HepG2 (cell line): ENCODE results near the gene SEC31B. TPM values are rescaled to one million over a fixed set of nuclear protein-coding genes. Genes with fewer than 3 reads are reported as not detected.

Experiments
- FOXA3 ChIP-seq: IDR thresholded peaks from 2 replicates; pipeline ENCODE4 v1.6.1; 2016; ENCODE audit warnings: missing genetic modification reagents, missing compliant biosample characterization
- FOXP1 ChIP-seq, 2 experiments: fragments of 450-650 bp in 1 of 2; IDR thresholded peaks; 2 replicates each; pipeline ENCODE4 v1.6.1; 2017 to 2018; ENCODE audit warnings: antibody characterized with exemption in 1 of 2
- NR2F1 ChIP-seq, 2 experiments: fragments of 450-650 bp in 1 of 2; formaldehyde crosslinking in 1 of 2; IDR thresholded peaks; 2 replicates each; pipeline versions ENCODE4 v1.5.0 to v1.6.1; 2016 to 2020; ENCODE audit warnings: mild to moderate bottlenecking in 1 of 2, missing compliant biosample characterization in 1 of 2, missing genetic modification reagents in 1 of 2, moderate library complexity in 1 of 2
- PAX8 ChIP-seq: sonication (generic); formaldehyde crosslinking; IDR thresholded peaks from 2 replicates; pipeline ENCODE4 v1.8.0; 2022; ENCODE audit warnings: mild to moderate bottlenecking, missing genetic modification reagents, borderline replicate concordance
- SP140L ChIP-seq: sonication (generic); formaldehyde crosslinking; IDR thresholded peaks from 2 replicates; pipeline ENCODE4 v1.4.0; 2020; ENCODE audit warnings: missing genetic modification reagents, borderline replicate concordance
- ZNF264 ChIP-seq: sonication (generic); formaldehyde crosslinking; IDR thresholded peaks from 2 replicates; pipeline ENCODE4 v1.4.0; 2020; ENCODE audit warnings: missing genetic modification reagents
- ZNF343 ChIP-seq: sonication (generic); formaldehyde crosslinking; IDR thresholded peaks from 2 replicates; pipeline ENCODE4 v1.4.0; 2020; ENCODE audit warnings: mild to moderate bottlenecking, missing genetic modification reagents
- ZNF460 ChIP-seq: sonication (generic); formaldehyde crosslinking; IDR thresholded peaks from 2 replicates; pipeline ENCODE4 v1.5.1; 2020; ENCODE audit warnings: missing genetic modification reagents, mild to moderate bottlenecking, borderline replicate concordance
- ZNF615 ChIP-seq: sonication (generic); formaldehyde crosslinking; IDR thresholded peaks from 2 replicates; pipeline ENCODE4 v1.5.0; 2020; ENCODE audit warnings: mild to moderate bottlenecking, missing genetic modification reagents, borderline replicate concordance
- ZNF670 ChIP-seq: sonication (generic); formaldehyde crosslinking; IDR thresholded peaks from 2 replicates; pipeline ENCODE4 v1.8.0; 2022; ENCODE audit warnings: mild to moderate bottlenecking, missing genetic modification reagents, borderline replicate concordance
- ZNF878 ChIP-seq: sonication (generic); formaldehyde crosslinking; IDR thresholded peaks from 2 replicates; pipeline ENCODE4 v1.8.1; 2023; ENCODE audit warnings: mild to moderate bottlenecking, missing genetic modification reagents, moderate library complexity
- polyA plus RNA-seq, 8 experiments: library from polyadenylated mRNA; depleted of rRNA in 3 of 8; stranded (reverse) in 7 of 8; unstranded in 1 of 8; fragments of >200 nt; fragmentation: Illumina TruSeq in 4 of 8; extraction: Trizol in 4 of 8; gene quantifications; 2 replicates each; pipeline versions ENCODE4 v1.2.1 to v1.2.3, GENCODE V29; 2011 to 2016; ENCODE audit warnings: low read depth in 4 of 8, missing spikeins in 1 of 8, mixed read lengths in 1 of 8; ENCODE audit not compliant: insufficient read depth in 1 of 8
- total RNA-seq, 5 experiments: library from RNA; depleted of rRNA; stranded (reverse); fragments of >200 nt; fragmentation: Illumina TruSeq; extraction: Trizol; gene quantifications; 2 replicates each; pipeline ENCODE4 v1.2.3, GENCODE V29; 2016; ENCODE audit warnings: low read depth in 1 of 5
- TF ChIP-seq, protein P1 (sequence below), 2 experiments: fragments of 450-650 bp in 1 of 2; sonication (generic) in 1 of 2; formaldehyde crosslinking in 1 of 2; IDR thresholded peaks; 2 replicates each; pipeline versions ENCODE4 v1.6.1 to v1.8.0; 2016 to 2022; ENCODE audit warnings: antibody characterized with exemption in 1 of 2, mild to moderate bottlenecking in 1 of 2, missing genetic modification reagents in 1 of 2
- TF ChIP-seq, protein P2 (sequence below): sonication (generic); formaldehyde crosslinking; IDR thresholded peaks from 2 replicates; pipeline ENCODE4 v1.4.0; 2020; ENCODE audit warnings: missing genetic modification reagents, borderline replicate concordance
- TF ChIP-seq, protein P3 (sequence below): sonication (generic); formaldehyde crosslinking; IDR thresholded peaks from 2 replicates; pipeline ENCODE4 v1.8.0; 2022; ENCODE audit warnings: mild to moderate bottlenecking, missing genetic modification reagents, moderate library complexity
- TF ChIP-seq, protein P4 (sequence below): IDR thresholded peaks from 2 replicates; pipeline ENCODE4 v1.6.1; 2016; ENCODE audit warnings: low read depth

Gene SEC31B
- total and polyA plus RNA-seq, 2 of the 13 experiments (the other 11 are each of a cell fraction or from before 2014, with no cell fraction given) = 2.0 to 8.3 TPM

DNA sequence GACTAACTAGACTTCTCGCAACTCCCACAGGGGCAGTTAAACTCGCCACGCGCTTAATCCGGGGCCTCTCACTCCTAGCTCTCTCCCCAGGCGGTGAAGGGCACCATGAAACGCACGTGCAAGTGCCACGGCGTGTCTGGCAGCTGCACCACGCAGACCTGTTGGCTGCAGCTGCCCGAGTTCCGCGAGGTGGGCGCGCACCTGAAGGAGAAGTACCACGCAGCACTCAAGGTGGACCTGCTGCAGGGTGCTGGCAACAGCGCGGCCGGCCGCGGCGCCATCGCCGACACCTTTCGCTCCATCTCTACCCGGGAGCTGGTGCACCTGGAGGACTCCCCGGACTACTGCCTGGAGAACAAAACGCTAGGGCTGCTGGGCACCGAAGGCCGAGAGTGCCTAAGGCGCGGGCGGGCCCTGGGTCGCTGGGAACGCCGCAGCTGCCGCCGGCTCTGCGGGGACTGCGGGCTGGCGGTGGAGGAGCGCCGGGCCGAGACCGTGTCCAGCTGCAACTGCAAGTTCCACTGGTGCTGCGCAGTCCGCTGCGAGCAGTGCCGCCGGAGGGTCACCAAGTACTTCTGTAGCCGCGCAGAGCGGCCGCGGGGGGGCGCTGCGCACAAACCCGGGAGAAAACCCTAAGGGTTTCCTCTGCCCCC, 37.4 kb downstream of the SEC31B start (continued):
- TF ChIP-seq, protein P1, sequence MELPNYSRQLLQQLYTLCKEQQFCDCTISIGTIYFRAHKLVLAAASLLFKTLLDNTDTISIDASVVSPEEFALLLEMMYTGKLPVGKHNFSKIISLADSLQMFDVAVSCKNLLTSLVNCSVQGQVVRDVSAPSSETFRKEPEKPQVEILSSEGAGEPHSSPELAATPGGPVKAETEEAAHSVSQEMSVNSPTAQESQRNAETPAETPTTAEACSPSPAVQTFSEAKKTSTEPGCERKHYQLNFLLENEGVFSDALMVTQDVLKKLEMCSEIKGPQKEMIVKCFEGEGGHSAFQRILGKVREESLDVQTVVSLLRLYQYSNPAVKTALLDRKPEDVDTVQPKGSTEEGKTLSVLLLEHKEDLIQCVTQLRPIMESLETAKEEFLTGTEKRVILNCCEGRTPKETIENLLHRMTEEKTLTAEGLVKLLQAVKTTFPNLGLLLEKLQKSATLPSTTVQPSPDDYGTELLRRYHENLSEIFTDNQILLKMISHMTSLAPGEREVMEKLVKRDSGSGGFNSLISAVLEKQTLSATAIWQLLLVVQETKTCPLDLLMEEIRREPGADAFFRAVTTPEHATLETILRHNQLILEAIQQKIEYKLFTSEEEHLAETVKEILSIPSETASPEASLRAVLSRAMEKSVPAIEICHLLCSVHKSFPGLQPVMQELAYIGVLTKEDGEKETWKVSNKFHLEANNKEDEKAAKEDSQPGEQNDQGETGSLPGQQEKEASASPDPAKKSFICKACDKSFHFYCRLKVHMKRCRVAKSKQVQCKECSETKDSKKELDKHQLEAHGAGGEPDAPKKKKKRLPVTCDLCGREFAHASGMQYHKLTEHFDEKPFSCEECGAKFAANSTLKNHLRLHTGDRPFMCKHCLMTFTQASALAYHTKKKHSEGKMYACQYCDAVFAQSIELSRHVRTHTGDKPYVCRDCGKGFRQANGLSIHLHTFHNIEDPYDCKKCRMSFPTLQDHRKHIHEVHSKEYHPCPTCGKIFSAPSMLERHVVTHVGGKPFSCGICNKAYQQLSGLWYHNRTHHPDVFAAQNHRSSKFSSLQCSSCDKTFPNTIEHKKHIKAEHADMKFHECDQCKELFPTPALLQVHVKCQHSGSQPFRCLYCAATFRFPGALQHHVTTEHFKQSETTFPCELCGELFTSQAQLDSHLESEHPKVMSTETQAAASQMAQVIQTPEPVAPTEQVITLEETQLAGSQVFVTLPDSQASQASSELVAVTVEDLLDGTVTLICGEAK (IDR thresholded peaks at IDR 0.05) = no peak
- TF ChIP-seq, protein P1 (CRISPR knock-in tag; IDR thresholded peaks at IDR 0.05) = no peak; the same call in 1 of the 2 replicates
- TF ChIP-seq SP140L (CRISPR knock-in tag) = no peak
- no peak for TF ChIP-seq ZNF343 (CRISPR knock-in tag)
- no peak for TF ChIP-seq PAX8 (CRISPR knock-in tag)
- TF ChIP-seq, protein P2, sequence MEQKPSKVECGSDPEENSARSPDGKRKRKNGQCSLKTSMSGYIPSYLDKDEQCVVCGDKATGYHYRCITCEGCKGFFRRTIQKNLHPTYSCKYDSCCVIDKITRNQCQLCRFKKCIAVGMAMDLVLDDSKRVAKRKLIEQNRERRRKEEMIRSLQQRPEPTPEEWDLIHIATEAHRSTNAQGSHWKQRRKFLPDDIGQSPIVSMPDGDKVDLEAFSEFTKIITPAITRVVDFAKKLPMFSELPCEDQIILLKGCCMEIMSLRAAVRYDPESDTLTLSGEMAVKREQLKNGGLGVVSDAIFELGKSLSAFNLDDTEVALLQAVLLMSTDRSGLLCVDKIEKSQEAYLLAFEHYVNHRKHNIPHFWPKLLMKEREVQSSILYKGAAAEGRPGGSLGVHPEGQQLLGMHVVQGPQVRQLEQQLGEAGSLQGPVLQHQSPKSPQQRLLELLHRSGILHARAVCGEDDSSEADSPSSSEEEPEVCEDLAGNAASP (CRISPR knock-in tag) = no peak
- no peak for TF ChIP-seq ZNF670 (CRISPR knock-in tag)
- no peak for TF ChIP-seq FOXA3
- TF ChIP-seq ZNF460 (CRISPR knock-in tag) = no peak
- TF ChIP-seq ZNF264 = no peak
- no peak for TF ChIP-seq FOXP1 (IDR thresholded peaks at IDR 0.05)
- TF ChIP-seq FOXP1 (CRISPR knock-in tag; IDR thresholded peaks at IDR 0.05) = no peak
- TF ChIP-seq, protein P3, sequence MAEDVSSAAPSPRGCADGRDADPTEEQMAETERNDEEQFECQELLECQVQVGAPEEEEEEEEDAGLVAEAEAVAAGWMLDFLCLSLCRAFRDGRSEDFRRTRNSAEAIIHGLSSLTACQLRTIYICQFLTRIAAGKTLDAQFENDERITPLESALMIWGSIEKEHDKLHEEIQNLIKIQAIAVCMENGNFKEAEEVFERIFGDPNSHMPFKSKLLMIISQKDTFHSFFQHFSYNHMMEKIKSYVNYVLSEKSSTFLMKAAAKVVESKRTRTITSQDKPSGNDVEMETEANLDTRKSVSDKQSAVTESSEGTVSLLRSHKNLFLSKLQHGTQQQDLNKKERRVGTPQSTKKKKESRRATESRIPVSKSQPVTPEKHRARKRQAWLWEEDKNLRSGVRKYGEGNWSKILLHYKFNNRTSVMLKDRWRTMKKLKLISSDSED = no peak
- no peak for TF ChIP-seq NR2F1 (CRISPR knock-in tag; IDR thresholded peaks at IDR 0.05)
- TF ChIP-seq ZNF878 = no peak
- no peak for TF ChIP-seq ZNF615 (CRISPR knock-in tag)
- TF ChIP-seq, protein P4, sequence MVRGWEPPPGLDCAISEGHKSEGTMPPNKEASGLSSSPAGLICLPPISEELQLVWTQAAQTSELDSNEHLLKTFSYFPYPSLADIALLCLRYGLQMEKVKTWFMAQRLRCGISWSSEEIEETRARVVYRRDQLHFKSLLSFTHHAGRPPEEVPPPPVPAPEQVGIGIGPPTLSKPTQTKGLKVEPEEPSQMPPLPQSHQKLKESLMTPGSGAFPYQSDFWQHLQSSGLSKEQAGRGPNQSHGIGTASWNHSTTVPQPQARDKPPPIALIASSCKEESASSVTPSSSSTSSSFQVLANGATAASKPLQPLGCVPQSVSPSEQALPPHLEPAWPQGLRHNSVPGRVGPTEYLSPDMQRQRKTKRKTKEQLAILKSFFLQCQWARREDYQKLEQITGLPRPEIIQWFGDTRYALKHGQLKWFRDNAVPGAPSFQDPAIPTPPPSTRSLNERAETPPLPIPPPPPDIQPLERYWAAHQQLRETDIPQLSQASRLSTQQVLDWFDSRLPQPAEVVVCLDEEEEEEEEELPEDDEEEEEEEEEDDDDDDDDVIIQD = no peak
